H54 (cell line): ENCODE results near the gene GRID1.
"Not testable (repeated sequence)": the region's sequence is repeated elsewhere in the genome, so short reads cannot be mapped to it uniquely, and the experiment has no call there.

Experiments used
- DNase-seq: peaks from one replicate; pipeline ENCODE4 v3.0.0; 2011; ENCODE audit warnings: low spot score, mixed read lengths; ENCODE audit not compliant: insufficient read length
- FAIRE-seq: peaks from 3 replicates; lab custom pipeline; 2011; peaks lifted over from hg19 to GRCh38; lab: Jason Lieb, UNC
- POLR2A ChIP-seq: IDR thresholded peaks from 2 replicates; pipeline ENCODE4 v1.6.1; 2011; ENCODE audit warnings: low read depth, mild to moderate bottlenecking, low read length

The GRID1 gene

GRCh38 chr10:86399879-86400704 lies 33.5 kb upstream of the GRID1 start:
- DNase-seq = peak; percentile 98
- TF ChIP-seq POLR2A = peak; percentile 53
- FAIRE-seq = peak; percentile 69

DNA sequence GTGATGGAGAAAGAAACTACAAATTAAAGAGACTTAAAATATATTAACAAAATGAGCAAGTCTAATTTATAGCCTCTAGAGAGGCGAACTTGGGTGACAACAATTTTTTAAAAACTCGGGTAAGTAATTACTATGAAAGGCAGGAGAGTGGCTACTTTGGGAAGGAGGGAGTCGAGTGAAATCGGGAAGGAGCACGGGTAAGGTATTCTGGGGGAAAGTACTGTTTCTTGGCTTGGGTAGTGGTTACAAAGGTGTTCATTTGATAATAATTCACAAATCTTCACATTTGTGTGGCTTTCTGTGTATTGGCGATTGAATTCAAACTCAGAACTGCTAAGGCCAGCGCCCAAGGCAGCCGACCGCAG lies 32.9 kb upstream of the GRID1 start:
- no peak for DNase-seq
- no peak for FAIRE-seq
- TF ChIP-seq POLR2A = no peak

- DNase-seq (no peak), FAIRE-seq (no peak)
- TF ChIP-seq POLR2A = no peak
These were observed 30.5 kb upstream of the GRID1 start for GRCh38 chr10:86397120-86397519.

DNA sequence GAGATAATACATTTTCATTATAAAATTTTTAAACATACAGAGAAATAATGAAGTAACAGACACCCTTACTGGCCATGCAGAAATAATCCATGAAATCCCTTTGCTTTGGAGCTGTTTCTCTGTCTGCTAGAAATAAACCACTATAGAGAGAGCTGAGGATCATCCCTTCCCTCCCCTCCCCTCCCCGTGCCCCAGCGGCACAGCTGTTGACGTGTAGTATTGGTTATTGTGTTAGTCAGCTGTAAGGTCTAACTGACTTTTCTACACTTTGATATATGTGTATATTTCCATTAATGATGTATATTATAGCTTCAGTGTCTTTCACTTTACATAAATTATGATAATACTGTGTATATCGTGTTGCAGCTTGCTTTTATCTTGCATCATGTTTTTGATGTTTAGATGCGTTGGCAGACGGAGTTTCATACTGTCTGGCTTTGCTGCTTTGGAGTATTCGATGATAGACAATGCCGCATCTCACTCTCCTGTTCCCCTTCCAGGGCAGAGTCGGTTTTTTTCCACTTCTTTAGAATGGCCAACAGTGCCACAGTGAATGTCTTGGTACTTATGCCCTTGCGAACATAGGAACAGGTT lies 27.4 kb upstream of the GRID1 start:
- no peak for FAIRE-seq
- TF ChIP-seq POLR2A = no peak

GRCh38 chr10:86393362-86393761 lies 26.8 kb upstream of the GRID1 start:
- DNase-seq = no peak
- no peak for TF ChIP-seq POLR2A
- no peak for FAIRE-seq

More for the DNA sequence above, 27.4 kb upstream of the GRID1 start:
- DNase-seq = no peak

- FAIRE-seq (no peak), DNase-seq (no peak)
- TF ChIP-seq POLR2A = no peak
These were observed 26.1 kb upstream of the GRID1 start for GRCh38 chr10:86392723-86393094.

DNA sequence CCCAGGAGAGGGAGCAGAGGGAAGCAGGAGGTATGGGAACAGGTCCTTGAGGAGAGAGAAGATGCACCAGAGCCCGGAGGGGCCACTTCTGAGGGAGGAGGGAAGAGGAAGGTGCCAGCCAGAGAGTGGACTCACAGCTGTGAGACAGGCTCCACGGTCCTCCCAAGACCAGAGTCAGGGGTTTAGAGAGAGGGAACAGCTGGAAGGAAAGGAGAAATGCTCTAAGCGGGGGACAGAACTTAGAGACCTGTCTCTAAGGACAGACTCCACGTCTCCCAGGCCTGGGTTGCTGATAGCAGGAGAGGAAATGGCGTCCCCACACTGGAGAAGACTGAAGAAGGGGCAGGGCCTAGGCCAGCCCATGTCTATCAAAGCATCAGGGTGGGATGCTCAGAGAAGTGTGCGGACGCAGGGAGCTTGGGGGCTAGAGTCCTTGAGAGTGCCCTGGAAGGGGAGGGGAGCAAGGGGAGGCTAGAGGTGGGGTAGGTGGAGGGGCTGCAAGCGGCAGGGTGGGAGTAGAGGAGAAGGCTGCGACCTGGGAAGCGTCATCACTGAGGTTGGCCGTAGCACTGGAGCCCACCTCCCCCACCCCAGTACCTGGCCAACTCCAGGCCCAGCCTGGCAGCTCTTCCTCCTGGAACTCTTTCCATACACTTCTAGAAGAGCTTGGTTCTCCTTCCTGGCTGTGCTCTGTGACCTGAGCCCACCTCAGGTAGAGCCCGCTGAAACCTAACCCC lies 25.6 kb upstream of the GRID1 start:
- FAIRE-seq (no peak), DNase-seq (no peak)
- TF ChIP-seq POLR2A = no peak

DNA sequence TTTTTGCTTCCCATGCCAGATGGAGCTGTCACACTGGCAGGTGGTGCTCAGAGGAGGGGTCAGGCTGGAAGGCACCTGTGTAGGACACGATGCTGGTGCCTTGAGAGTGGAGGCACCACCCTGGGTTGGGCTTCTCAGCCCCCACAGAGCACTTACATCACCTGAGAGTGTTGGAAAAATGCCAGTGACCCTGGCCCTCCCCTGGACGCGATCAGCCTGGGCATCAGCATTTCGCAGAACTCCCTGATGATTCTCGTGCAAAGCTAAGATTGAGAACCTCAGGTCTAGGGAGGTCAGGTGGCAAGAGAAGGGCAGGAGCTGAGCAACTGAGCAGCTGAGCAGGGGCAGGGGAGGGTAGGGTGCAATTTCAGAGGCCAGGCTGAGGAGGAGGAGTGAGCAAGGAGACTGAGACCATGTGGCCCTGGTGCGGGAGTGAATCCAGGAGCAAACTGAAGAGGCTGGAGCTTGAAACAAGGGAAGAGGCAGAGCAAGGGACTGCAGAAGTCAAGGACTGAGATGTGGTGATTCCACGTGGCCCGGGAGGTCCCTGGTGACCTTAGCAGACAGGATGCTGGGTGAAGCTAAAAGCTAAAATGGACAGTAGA lies 24.7 kb upstream of the GRID1 start:
- FAIRE-seq (no peak), DNase-seq (no peak)
- no peak for TF ChIP-seq POLR2A

DNA sequence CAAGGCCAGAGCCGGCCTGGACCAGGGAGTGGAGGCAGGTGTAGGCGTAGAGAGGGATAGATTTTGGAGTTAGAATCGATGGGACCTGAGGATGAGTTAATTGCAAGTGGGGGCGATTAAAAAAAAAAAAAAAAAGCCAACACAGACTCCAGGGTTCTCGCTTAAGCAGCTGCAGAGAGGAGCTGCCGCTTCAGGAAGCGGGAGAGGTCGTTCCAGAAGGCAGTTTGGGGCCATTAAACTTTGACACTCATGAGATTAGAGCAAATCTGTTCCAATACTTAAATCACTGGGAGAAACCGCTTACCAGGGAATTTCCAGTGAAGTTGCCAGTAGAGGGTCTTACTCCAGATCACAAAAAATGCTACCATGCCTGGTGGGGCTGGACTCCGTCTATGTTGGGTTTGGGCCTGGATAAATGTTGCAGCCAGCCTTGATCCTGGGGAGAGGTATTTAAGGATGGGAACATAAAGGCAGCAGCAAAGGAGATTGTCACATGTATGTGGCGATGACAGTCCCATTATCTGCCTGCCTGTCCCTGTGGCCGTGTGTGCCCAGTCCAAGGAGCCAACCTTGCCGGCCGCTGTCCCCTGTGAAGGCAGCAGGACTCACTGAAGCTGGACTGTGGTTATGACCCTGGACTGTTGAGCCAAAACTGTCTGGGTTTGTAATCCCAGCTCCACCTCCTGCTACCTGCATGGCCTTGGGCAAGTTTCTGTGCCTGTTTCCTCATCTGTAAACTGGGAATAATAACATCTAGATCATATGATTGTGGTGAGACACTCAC lies 23.9 kb upstream of the GRID1 start:
- DNase-seq (no peak), FAIRE-seq (no peak)
- TF ChIP-seq POLR2A = no peak

DNA sequence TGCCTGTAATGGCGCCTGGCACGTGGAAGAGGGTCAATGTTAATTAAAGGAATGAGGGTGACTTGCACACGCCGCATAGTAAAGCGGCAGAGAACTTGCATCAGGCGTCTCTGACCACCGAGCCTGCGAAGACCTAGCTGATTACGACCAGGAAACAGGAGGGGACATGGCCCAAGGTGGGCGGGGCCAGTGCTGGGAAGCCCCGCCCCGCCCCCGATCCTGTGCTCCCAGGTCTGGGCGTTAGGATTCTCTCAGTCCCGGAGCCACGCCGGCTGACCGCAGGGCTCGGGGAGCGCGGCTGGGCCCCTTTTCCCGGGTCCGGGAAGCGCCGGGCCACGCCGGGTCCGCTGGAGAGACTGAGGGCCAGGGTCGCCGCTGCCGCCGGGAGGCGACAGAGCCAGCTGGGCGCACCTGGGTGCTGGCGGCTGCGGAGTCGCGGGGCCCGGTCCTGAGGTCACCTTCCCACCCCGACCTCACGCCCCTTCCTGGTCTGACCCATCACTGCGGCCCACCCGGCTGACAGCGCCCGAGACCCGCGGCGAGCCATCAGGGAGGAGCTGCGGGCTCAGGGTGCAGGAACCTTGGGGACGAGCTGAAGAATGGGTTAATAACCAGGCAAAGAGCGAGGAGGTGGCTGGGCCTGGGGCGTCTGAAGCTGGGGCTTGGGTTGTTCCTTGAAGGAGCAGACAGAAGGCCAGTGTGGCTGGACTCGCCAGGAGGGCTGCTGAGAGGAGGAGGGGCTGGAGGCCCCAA lies 23.0 kb upstream of the GRID1 start:
- no peak for TF ChIP-seq POLR2A
- no peak for FAIRE-seq
- DNase-seq = no peak

DNA sequence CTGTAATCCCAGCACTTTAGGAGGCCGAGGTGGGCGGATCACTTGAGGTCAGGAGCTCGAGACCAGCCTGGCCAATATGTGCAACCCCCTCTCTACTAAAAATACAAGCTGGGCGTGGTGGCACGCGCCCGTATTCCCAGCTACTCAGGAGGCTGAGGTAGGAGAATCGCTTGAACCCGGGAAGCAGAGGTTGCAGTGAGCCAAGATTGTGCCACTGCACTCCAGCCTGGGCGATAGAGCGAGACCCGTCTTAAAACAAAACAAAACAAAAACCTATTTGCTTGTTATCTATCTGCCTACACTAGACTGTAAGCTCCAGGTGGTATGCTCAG lies 22.5 kb upstream of the GRID1 start:
- FAIRE-seq, DNase-seq: not testable (repeated sequence)

DNA sequence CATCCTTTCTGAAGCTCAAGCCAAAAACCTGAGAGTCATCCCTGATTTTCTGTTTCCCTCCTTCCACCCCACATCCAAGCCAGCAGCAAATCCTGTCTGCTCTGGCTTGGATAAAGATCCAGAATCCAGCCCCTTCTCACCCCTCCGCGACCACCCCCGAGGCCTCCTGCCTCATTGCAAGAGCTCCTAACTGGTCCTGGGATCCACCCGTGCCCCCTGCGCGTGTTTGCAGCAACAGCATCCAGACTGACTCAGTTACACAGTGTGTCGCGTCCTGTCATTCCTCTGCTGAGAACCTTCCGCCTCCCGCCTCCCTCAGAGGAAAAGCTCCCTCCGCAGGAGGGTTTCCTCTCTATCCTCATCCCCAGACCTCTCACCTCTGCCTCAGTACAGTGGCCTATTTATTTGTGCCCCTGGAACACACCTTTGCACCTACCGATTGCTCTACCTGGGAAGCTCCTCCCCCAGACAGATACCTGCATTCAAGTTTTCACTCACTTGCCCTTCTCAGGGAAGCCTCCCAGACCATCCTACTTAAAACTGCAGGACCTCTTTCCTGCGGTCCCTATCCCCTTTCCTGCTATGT lies 21.6 kb upstream of the GRID1 start:
- no peak for TF ChIP-seq POLR2A
- DNase-seq = no peak
- FAIRE-seq = no peak

DNA sequence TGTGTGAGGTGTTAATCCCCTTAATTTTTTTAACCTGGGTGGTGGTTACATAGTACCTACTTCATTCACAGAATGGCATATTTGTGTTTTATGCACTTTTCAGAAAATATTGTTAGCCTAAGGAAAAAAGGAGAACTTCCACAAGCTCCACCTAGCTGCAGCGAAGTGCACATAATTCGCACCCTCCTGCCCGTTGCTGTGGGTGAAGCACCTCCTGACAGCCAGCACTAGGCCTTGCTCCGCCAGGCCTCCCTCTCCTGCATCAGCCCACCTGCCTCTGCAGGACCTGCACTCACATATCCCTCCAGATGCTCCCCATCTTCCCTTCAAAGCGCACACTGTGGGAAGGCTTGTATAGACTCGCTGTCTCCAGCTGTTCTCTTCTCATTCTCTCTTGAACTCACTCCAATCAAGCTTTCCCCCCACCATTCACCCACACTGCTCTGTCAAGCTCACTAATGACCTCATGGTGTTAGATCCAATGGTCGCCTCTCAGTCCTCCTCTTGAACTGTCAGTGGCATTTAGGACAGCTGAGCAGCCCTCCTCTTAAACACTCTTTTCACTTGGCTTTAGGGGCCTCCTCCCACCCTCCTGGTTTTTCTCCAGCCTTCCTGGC lies 20.7 kb upstream of the GRID1 start:
- FAIRE-seq = no peak
- DNase-seq = no peak
- no peak for TF ChIP-seq POLR2A
